GM12801 (cell line): ENCODE data around the gene POLR3B.

ENCODE experiments used
- TF ChIP-seq, protein P1 (sequence below): IDR thresholded peaks from one replicate; pipeline ENCODE4 v1.5.1; 2011; ENCODE audit warnings: control low read depth; ENCODE audit not compliant: insufficient read length; ENCODE audit errors: extremely low read depth

POLR3B gene

DNA sequence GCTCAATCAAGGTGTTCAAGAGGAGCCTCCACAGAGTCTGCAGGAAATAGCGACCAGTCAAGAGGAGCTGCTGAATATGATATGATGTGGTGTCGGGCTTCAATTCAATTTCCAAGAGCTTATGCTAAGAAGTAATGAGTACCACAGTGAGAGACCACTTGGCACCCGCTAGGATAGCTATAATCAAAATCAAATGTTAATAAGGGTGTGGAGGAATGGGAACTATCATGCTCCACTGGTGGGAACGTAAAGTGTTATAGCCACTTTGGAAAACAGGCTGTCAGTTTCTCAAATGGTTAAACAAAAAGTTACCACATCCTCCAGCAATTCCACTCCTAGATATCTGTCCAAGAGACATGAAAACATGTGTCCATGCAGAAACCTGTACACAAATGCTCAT is 6.7 kb downstream of the POLR3B start:
- TF ChIP-seq, protein P1, sequence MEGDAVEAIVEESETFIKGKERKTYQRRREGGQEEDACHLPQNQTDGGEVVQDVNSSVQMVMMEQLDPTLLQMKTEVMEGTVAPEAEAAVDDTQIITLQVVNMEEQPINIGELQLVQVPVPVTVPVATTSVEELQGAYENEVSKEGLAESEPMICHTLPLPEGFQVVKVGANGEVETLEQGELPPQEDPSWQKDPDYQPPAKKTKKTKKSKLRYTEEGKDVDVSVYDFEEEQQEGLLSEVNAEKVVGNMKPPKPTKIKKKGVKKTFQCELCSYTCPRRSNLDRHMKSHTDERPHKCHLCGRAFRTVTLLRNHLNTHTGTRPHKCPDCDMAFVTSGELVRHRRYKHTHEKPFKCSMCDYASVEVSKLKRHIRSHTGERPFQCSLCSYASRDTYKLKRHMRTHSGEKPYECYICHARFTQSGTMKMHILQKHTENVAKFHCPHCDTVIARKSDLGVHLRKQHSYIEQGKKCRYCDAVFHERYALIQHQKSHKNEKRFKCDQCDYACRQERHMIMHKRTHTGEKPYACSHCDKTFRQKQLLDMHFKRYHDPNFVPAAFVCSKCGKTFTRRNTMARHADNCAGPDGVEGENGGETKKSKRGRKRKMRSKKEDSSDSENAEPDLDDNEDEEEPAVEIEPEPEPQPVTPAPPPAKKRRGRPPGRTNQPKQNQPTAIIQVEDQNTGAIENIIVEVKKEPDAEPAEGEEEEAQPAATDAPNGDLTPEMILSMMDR = no peak

- TF ChIP-seq, protein P1 = no peak
These were observed 12.2 kb downstream of the POLR3B start for GRCh38 chr12:106369624-106370346.

- TF ChIP-seq, protein P1 = no peak
These were observed 21.2 kb downstream of the POLR3B start for GRCh38 chr12:106378788-106379187.

DNA sequence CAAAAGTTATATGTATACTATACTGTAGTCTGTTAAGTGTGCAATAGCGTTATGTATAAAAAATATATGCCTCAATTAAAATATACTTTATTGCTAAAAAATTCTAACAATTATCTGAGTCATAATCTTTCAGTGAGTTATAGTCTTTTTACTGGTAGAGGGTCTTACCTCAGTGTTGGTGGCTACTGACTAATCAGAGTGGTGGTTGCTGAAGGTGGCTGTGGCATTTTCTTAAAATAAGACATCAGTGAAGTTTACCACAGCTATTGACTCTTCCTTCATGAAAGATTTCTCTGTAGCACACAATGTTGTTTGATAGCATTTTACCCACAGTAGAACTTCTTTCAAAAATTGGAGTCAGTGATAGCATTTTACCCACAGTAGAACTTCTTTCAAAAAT is 23.4 kb downstream of the POLR3B start:
- TF ChIP-seq, protein P1 = no peak

DNA sequence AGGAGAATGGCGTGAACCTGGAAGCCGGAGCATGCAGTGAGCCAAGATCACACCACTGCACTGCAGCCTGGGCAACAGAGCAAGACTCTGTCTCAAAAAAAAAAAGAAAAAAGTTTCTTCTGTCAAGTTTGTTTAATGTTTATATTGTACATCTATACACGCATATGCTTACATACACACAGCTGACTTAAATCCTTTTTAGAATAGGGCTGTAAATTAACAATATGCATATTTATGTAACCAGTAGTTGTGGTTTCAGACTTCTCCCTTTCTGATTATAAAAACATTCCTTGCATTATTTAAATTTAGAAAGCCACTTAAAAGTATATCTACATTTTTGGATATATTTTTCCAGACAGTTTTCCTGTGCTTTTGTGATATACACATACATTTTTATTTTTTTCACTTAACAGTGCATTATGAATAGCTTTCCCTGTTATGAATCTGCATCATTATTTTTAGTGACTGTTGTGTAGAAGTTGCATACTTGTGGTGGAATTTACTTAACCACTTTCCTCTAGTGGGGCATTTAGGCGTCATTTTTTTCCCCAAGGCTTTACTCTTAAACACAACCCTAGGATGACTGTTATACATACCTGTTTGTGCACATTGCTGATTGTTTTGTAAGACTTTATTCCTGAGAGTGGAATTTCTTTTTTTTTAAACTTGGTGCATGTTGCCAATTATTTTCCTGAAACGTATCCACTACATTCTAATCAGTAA is 29.4 kb downstream of the POLR3B start:
- TF ChIP-seq, protein P1 = no peak

- TF ChIP-seq, protein P1 = no peak
These were observed 30.4 kb downstream of the POLR3B start for GRCh38 chr12:106387848-106388377.

GRCh38 chr12:106389151-106389550 is 31.6 kb downstream of the POLR3B start:
- TF ChIP-seq, protein P1 = no peak
